ENCODE results near the gene PDE1A.

The PDE1A gene

GRCh38 chr2:182319556-182320505 is 107.0 kb downstream of the PDE1A start:
- DNase-seq (ENCODE audit: low read depth in 1 of 2, low spot score in 1 of 2) = no peak

GRCh38 chr2:182318466-182319220 is 108.2 kb downstream of the PDE1A start:
- Histone ChIP-seq H3K27me3 (ENCODE audit: insufficient read depth, poor library complexity, severe bottlenecking) (no peaks in the 10 kb centered on the region), H3K4me3 (replicated peaks; ENCODE audit: insufficient read depth, low read length) (no peak overlapping the region), H3K27ac (replicated peaks) (no peak overlapping the region)
- DNase-seq (ENCODE audit: low read depth in 1 of 2, low spot score in 1 of 2) = no peak
- TF ChIP-seq POLR2AphosphoS5 (IDR thresholded peaks at IDR 0.05; ENCODE audit: low read depth) = no peak
- TF ChIP-seq GABPA (IDR thresholded peaks at IDR 0.05; ENCODE audit: low read depth) = no peak
- no peak for TF ChIP-seq SPI1 (IDR thresholded peaks at IDR 0.05; ENCODE audit: borderline replicate concordance, low read depth)
- TF ChIP-seq CTCF (IDR thresholded peaks at IDR 0.05; ENCODE audit: insufficient read depth, low read length) = no peak
- TF ChIP-seq REST (IDR thresholded peaks at IDR 0.05; ENCODE audit: insufficient replicate concordance, low read depth) = no peak

More at GRCh38 chr2:182319556-182320505, 107.0 kb downstream of the PDE1A start:
- no peak overlapping the region for H3K4me3 ChIP-seq (replicated peaks; ENCODE audit: insufficient read depth, low read length)
- H3K27ac ChIP-seq (replicated peaks) = no peak overlapping the region
- no peaks in the 10 kb centered on the region for H3K27me3 ChIP-seq (ENCODE audit: insufficient read depth, poor library complexity, severe bottlenecking)
- TF ChIP-seq POLR2AphosphoS5 (IDR thresholded peaks at IDR 0.05; ENCODE audit: low read depth) (no peak), CTCF (IDR thresholded peaks at IDR 0.05; ENCODE audit: insufficient read depth, low read length) (no peak)

- no peak for DNase-seq (ENCODE audit: low read depth in 1 of 2, low spot score in 1 of 2)
- H3K27ac ChIP-seq (replicated peaks) = no peak overlapping the region
- H3K27me3 ChIP-seq (ENCODE audit: insufficient read depth, poor library complexity, severe bottlenecking) = no peaks in the 10 kb centered on the region
- TF ChIP-seq CTCF (IDR thresholded peaks at IDR 0.05; ENCODE audit: insufficient read depth, low read length) (no peak), SPI1 (IDR thresholded peaks at IDR 0.05; ENCODE audit: borderline replicate concordance, low read depth) (no peak), REST (IDR thresholded peaks at IDR 0.05; ENCODE audit: insufficient replicate concordance, low read depth) (no peak), GABPA (IDR thresholded peaks at IDR 0.05; ENCODE audit: low read depth) (no peak), POLR2AphosphoS5 (IDR thresholded peaks at IDR 0.05; ENCODE audit: low read depth) (no peak)
- no peak overlapping the region for H3K4me3 ChIP-seq (replicated peaks; ENCODE audit: insufficient read depth, low read length)
Observed at GRCh38 chr2:182316950-182317349, 109.9 kb downstream of the PDE1A start.

Data from HL-60 (cell line).